ENCODE measurements around the gene SHH.

DNA sequence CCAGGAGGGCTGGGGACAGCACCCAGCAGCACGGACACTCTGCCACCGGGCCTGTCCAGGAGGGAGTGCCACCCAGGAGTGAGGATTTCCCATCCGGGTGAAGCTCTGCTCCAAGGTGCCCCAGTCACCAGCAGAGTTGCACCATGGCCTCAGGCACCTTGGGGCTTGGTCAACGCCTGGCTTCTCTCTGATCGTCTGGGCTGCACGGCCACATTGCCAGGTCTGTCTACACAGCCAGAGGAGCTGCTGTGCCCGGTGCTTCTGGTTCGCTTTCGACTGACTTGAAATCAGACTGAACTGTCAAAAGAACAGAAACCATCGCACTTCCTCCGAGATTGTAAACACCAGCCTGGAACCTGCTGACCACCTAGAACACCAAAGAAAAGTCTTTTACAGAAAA lies 12.0 kb downstream of the SHH start:
- TF ChIP-seq, protein P1, sequence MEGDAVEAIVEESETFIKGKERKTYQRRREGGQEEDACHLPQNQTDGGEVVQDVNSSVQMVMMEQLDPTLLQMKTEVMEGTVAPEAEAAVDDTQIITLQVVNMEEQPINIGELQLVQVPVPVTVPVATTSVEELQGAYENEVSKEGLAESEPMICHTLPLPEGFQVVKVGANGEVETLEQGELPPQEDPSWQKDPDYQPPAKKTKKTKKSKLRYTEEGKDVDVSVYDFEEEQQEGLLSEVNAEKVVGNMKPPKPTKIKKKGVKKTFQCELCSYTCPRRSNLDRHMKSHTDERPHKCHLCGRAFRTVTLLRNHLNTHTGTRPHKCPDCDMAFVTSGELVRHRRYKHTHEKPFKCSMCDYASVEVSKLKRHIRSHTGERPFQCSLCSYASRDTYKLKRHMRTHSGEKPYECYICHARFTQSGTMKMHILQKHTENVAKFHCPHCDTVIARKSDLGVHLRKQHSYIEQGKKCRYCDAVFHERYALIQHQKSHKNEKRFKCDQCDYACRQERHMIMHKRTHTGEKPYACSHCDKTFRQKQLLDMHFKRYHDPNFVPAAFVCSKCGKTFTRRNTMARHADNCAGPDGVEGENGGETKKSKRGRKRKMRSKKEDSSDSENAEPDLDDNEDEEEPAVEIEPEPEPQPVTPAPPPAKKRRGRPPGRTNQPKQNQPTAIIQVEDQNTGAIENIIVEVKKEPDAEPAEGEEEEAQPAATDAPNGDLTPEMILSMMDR (IDR thresholded peaks at IDR 0.05) = no peak
- TF ChIP-seq EP300 (IDR thresholded peaks at IDR 0.05) (no peak), POLR2A (IDR thresholded peaks at IDR 0.05) (no peak)

All from tibial nerve (tissue), 4 donors.